ENCODE data around the gene BMERB1.
A peak's percentile ranks its signal among the peaks of the same experiment; 100 is the strongest.

Gene BMERB1

DNA sequence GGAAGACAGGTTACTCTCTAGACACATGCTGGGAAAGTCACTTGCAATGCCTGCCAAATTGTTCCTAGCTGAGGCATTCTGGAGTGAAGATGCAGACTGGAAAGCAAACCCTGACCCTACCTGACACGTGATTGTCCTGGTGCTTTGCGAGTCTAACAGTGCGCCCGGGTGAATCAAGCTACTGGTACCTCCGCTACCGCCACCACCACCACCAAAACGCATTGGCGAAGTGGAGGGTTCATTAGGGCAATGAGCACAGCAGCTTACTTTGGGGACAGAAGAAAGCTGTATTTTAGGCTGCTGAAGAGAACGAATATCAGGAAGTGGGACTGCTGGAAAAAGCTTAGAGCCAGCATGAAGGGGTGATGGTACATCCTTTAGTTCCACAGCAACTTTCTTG is 201.5 kb downstream of the BMERB1 start:
- Histone ChIP-seq H3K4me1 (ENCODE audit: control insufficient read depth in 5 of 5, insufficient read depth in 5 of 5, low read length in 5 of 5) (peaks cover 0 to 5% (median 0%) of the 10 kb centered on the region in 5 donors), H3K4me3 (ENCODE audit: low read depth in 1 of 5, low read length in 5 of 5) (no peak overlapping the region), H3K9me3 (ENCODE audit: control insufficient read depth in 5 of 5, low read length in 5 of 5) (no peaks in the 10 kb centered on the region), H3K27me3 (ENCODE audit: control insufficient read depth in 5 of 5, insufficient read depth in 4 of 5, low read length in 5 of 5) (no peaks in the 10 kb centered on the region), H3K27ac (ENCODE audit: low read depth, low read length) (no peak overlapping the region), H3K36me3 (ENCODE audit: control insufficient read depth in 5 of 5, insufficient read depth in 5 of 5, low read length in 5 of 5) (peaks cover 54 to 81% (median 74%) of the 10 kb centered on the region in 5 donors), H3K9ac (ENCODE audit: low read length in 5 of 5) (no peak overlapping the region)

DNA sequence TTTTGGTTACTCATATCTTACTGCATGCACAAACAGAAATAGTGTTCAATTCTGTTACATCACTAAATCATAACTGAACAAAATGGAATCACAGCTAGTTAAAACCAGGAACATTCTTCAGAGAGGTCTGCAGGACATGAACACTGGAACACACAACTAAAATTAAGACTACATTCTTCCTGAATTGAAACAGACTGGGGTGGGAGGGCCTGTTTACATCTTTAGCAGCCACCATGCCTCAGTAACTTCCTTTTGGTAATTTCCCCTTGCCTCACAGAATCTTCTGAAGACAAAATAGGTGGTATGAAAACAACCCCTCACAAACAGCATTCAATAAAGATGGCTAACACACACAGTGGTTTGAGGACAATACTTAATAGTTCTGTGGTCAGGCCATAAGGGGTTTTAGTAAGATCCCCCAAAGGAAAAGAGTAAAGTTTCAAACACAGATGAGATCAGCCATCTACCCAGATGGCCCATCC is 202.0 kb downstream of the BMERB1 start:
- H3K9me3 ChIP-seq (ENCODE audit: control insufficient read depth in 5 of 5, low read length in 5 of 5): no peaks in the 10 kb centered on the region
- H3K9ac ChIP-seq (ENCODE audit: low read length in 5 of 5): peak overlapping the region in 1 of 5 donors; percentile 6
- peaks cover 0 to 8% (median 1%) of the 10 kb centered on the region in 5 donors for H3K4me1 ChIP-seq (ENCODE audit: control insufficient read depth in 5 of 5, insufficient read depth in 5 of 5, low read length in 5 of 5)
- no peaks in the 10 kb centered on the region for H3K27me3 ChIP-seq (ENCODE audit: control insufficient read depth in 5 of 5, insufficient read depth in 4 of 5, low read length in 5 of 5)
- peaks cover 54 to 77% (median 70%) of the 10 kb centered on the region in 5 donors for H3K36me3 ChIP-seq (ENCODE audit: control insufficient read depth in 5 of 5, insufficient read depth in 5 of 5, low read length in 5 of 5)
- H3K27ac ChIP-seq (ENCODE audit: low read depth, low read length): no peak overlapping the region
- H3K4me3 ChIP-seq (ENCODE audit: low read depth in 1 of 5, low read length in 5 of 5): no peak overlapping the region

Data from subcutaneous abdominal adipose tissue (tissue), 5 donors.